ENCODE measurements around the gene NFS1. TPM values are rescaled to one million over a fixed set of nuclear protein-coding genes. Genes with fewer than 3 reads are reported as not detected.
"Not testable (repeated sequence)": the region's sequence is repeated elsewhere in the genome, so short reads cannot be mapped to it uniquely, and the experiment has no call there.

The NFS1 gene
- total RNA-seq, 1 donor from 2014 or later: 12.8 TPM

DNA sequence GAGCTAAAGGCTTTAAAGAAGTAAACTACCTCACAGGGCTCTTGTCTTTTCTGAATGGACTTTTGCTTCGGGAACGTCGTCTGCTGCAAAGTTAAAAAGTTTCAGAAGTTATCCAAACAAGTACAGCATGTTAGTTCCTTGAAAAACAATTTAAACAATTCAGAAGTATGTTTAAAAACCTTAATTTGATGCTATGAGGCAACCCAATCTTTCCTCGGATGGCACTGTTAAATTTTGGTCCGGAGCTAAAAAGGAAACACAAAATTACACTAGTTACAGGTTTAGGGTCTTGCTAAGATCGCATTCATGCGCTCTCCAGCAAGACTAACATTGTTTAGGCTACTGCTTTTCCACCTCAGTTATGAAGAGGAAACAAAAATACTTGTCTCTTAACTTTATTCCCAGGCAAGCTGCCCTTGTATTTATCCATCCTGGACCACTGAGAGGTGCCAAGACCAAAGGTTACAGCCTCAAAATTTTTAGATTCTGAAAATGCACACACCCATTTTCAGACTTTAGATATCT lies 30.2 kb upstream of the NFS1 start:
- no peak for DNase-seq

DNA sequence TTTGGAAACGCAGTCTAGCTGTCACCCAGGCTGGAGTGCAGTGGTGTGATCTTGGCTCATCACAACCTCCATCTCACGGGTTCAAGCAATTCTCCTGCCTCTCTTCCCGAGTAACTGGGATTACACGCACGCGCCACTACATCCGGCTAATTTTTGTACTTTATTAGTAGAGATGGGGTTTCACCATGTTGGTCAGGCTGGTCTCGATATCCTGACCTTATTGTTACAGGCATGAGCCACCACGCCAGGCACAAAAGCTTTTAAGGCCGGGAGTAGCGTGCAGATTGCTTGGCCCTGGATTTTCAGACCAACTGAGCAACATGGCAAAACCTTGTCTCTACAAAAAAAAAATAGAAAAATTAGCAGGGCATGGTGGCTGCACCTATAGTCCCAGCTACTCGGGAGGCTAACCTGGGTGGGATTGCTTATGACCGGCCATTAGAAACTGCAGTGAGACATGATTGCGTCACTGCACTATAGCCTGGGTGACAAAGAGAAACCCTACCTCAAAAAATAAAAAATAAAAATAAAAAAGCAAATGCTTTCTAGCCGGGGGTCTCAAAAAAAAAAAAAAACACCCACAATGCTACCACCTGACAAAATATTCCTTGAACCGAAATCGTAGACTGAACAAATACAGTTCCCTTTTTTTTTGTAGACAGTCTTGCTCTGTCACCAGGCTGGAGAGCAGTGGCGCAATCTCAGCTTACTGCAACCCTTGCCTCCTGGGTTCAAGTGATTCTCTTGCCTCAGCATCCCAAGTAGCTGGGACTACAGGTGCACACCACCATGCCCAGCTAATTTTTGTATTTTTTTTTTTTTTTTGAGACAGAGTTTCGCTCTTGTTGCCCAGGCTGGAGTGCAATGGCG lies 27.9 kb upstream of the NFS1 start:
- no peak for DNase-seq

DNA sequence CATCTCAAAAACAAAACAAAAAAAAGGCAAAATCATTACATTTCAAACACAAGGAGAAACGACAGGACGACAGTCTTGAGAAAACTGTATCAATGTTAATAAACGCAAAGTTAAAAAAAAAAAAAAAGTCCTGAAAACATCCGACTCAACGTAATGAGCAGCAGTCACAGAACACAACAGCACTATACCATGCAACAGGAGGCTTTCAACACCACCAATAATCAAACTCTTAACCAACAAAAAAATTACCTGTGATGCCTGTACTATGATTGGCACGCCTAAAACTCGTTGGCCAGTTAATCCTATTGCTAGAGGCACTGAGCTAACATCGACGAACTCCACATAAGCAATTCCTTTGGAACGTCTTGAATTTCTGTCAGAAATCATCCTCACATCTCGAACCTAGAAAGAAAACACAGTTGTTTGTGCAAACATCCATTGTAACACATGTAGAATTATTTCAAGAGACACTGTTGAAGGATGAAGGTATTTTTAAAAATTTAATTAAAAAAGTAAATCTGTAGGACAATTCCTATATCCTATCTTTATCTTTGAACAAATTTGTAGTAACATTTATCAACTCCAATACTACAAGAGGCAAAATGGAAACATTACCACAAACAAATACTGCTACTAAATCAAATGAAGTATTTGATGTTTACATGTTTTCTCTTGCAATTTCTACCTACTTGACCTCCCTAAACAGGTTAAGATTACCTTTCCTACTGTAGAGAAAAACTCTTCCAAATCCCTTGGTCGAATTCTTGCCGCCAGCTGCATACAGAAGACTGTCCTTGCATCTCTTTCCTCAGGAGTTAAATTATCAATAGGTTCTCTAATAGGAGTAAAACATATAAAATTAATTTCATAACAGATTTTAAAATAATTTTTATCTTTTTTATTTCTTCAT lies 25.4 kb upstream of the NFS1 start:
- no peak for DNase-seq

DNA sequence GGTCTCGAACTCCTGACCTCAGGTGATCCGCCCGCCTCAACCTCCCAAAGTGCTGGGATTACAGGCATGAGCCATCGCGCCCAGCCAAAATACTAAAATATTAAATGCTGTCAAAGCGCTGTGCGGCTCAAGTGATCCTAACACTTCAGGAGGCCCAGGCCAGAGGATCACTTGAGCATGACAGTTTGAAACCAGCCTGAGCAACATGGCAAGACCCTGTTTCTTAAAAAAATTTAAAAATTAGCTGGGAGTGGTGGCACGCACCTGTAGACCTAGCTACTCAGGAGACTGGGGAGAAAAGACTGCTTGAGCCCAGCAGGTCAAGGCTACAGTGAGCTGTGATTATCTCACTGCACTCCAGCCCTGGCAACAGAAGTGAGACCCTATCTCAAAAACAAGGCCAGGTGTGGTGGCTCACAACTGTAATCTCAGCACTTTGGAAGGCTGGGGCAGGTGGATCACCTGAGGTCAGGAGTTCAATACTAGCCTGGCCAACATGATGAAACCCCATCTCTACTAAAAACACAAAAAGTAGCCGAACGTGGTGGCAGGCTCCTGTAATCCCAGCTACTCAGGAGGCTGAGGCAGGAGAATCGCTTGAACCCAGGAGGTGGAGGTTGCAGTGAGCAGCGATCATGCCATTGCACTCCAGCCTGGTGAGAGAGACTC lies 24.6 kb upstream of the NFS1 start:
- DNase-seq: not testable (repeated sequence)

DNA sequence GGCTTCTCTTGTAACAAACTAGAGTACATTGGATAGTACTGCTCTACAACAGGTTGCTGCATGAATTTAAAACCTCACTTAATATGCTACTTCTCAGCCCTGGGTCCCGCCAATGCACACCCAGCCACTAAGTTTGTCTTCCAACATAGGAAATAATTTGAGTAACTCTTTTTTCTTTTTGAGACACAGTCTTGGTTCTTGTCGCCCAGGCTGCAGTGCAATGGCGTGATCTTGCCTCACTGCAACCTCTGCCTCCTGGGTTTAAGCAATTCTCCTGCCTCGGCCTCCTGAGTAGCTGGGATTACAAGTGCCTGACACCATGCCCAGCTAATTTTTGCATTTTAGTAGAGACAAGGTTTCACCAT lies 24.1 kb upstream of the NFS1 start:
- not testable (repeated sequence) for DNase-seq

DNA sequence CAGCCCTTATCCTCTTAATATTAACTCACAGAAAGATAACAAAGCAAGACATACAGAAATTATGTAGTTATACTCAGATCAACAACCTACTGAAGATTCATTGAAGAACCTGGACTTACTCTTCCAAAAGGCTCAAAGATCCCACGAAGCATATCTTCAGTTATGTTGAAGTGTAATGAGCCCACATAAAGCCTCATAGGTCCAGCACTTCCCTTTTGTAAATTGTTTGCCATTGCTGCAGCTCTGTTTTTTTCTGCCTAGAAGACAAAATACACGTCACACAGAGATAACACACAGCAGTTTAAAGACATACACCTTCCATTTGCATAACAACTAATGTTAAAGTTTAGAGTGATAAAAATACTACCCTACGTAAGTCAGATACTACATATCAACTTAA lies 22.5 kb upstream of the NFS1 start:
- no peak for DNase-seq

DNA sequence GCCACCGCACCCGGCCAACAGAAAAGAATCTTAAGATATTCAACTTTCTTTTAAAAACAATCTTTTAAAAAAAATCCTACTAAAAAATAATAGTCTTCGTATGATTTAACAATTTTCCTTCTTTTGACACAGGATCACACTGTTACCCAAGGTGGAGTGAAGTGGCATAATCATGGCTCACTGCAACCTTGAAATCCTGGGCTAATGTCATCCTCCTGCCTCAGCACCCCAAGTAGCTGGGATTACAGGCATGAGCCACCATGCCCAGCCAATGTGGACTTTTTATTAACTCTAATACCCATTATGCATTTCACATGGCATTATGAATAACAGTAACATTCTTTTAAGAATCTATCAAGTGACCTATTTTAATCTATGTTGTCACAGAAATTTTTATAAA lies 22.1 kb upstream of the NFS1 start:
- DNase-seq: no peak

DNA sequence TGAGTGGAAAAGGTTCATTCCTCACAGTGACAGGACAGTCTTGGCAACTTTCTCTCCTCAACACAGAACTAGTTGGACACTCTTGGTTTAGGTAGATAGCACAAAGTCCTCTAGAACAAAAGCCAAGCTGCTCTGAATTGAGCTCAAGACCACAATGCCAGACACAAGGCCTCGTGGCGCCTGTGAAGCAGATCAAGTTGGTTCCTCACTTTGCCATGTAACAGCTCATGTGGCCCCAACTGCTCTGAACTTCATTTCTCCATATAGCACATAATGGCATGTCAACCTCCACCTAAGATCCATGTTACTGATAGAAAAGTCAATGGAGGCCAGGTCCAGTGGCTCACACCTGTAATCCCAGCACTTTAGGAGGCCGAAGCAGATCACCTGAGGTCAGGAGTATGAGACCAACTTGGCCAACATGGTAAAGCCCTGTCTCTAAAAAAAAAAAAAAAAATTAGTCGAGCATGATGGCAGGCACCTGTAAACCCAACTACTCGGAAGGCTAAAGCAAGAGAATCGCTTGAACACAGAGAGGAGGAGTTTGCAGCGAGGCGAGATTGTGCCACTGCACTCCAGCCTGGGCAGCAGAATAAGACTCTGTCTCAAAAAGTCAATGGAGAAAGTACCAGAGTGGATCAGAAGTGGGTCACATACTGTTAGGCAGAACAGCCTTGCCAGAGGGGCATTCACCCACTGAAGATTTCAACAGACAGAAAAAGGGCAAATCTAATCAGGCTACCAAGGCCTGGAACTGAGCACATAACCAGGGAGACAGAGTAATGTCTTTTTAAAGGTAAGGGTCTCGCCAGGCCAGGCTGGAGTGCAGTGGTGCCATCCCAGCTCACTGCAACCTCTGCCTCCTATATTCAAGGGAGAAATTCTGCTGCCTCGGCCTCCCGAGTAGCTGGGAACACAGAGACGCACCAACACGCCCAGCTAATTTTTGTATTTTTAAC lies 21.3 kb upstream of the NFS1 start:
- DNase-seq: no peak

DNA sequence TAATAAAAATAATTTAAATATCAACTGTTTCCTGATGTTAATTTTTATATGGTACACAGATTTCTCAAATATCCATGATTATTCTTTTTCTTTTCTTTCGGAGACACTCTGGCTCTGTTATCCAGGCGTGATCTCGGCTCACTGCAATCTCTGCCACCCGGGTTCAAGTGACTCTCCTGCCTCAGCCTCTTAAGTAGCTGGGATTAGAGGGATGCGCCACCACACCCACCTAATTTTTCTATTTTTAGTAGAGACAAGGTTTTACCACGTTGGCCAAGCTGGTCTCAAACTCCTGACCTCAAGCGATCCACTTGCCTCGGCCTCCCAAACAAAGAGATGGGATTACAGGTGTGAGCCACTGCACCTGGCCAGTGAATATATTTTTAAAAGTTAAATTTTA lies 20.6 kb upstream of the NFS1 start:
- DNase-seq: no peak

DNA sequence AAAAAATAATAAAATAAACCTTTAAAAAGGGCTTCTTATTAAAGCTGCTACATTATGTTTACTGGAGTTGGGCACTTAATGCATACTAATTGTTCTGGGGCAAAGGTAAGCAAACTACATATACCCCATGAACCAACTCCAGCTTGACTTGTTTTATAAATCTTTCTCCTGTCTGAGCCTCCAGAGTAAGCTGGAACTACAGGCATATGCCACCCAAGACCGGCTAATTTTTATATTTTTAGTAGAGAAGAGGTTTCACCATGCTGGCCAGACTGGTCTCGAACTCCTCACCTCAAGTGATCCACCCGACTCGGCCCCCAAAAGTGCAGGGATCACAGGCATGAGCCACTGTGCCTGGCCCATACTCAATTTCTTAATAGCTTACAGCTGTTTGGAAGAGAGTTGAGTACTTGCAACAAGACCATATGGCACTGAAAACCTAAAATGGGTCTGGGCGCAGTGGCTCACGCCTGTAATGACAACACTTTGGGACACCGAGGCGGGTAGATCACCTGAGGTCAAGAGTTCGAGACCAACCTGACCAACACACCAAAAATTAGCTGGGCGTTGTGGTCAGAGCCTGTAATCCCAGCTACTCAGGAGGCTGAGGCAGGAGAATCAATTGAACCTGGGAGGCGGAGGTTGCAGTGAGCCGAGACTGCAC lies 20.0 kb upstream of the NFS1 start:
- DNase-seq: no peak

DNA sequence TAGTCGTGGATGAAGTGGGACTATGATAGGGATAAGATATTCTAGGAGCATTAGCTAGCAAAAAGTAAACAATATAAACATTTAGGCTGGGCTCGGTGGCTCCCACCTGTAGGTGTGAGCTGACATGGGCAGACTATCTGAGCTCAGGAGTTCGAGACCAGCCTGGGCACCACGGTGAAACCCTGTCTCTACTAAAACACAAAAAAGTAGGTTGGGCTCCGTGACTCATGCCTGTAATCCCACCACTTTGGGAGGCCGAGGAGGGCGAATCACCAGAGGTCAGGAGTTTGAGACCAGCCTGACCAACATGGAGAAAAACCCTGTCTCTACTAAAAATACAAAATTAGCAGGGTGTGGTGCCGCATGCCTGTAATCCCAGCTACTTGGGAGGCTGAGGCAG lies 19.2 kb upstream of the NFS1 start:
- not testable (repeated sequence) for DNase-seq

DNA sequence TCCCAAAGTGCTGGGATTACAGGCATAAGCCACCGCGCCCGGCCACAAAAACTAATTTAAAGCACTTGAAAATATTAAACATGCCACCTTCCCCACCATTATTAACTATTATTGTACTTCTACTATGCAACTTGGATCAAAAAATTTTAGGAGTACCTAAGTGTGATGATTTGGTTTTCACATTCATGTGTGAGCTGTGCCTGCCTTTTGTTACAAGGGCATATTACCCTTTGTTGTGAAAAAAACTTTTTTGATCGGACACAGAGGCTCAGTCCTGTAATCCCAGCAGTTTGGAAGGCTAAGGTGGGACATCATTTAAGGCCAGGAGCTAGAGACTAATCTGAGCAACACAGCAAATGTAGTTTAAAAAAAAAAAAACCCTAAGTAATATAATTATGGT lies 17.2 kb upstream of the NFS1 start:
- no peak for DNase-seq

DNA sequence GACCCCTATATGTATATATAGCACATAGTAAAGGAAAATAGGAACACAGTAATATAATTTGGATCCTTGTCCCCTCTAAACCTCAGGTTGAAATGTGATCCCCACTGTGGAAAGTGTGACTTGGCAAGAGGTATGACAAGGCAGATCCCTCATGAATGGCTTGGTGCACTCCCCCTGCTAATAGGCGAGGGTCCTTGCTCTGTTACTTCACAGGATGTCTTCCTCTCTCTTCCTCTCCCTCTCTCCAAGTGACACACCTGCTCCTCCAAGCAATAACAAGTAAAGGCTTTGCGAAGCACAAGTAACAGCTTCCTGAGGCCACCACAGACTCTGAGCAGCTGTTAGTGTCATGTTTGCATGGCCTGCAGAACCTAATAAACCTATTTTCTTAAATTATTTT lies 16.5 kb upstream of the NFS1 start:
- DNase-seq: no peak

DNA sequence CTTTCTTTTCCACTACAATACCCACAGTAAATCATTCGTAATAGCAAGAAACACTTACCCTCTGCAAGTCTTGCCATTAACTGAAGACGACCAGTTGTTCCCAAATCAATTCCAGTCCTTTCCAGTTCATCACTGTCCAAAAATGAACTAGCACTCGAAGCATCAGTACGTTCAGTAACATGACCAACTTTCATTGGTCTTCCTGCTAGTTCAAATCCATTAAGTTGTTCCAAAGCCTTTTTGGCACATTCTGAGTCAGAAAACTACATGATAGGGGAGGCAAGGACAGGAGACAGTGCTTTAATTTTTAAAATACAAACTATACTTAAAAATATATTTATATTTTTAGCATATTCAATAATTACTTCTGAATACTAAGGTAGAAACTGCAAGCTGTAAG lies 15.0 kb upstream of the NFS1 start:
- no peak for DNase-seq

DNA sequence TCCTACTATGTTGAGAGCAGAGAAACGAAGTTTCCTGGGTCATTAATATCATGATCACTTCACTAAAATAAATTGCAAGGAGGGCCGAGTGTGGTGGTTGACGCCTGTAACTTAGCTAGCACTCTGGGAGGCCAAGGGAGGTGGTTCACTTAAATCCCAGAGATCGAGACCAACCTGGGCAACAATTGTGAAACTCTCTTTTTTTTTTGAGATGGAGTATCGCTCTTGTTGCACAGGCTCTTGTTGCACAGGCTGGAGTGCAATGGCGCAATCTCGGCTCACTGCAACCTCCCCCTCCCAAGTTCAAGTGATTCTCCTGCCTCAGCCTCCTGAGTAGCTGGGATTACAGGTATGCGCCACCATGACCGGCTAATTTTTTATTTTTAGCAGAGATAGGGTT lies 14.0 kb upstream of the NFS1 start:
- DNase-seq: not testable (repeated sequence)

DNA sequence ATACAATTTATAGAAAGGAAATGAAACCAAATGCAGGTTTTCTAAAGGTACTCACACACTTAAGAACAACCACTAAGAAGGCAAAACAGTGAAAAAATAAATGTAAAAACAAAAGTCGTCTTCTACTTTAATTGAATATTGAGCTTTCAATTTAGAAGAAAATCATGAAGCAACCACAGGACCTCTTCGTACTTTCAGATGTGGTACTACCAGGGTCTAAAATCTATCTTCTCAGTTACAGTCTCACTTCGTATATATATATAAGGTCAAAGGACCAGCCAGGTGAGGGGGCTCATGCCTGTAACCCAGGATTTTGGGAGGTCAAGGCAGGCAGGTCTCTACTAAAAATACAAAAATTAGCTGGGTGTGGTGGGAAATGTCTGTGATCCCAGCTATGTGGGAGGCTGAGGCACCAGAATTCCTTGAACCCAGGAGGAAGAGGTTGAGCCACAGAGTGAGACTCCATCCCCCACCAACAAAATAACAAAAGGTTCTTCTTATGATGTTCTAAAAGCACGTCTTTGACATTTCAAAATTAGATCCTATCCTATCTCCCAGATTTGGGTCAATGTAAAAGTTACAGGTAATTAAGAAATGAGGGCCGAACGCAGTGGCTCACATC lies 12.5 kb upstream of the NFS1 start:
- DNase-seq: no peak

DNA sequence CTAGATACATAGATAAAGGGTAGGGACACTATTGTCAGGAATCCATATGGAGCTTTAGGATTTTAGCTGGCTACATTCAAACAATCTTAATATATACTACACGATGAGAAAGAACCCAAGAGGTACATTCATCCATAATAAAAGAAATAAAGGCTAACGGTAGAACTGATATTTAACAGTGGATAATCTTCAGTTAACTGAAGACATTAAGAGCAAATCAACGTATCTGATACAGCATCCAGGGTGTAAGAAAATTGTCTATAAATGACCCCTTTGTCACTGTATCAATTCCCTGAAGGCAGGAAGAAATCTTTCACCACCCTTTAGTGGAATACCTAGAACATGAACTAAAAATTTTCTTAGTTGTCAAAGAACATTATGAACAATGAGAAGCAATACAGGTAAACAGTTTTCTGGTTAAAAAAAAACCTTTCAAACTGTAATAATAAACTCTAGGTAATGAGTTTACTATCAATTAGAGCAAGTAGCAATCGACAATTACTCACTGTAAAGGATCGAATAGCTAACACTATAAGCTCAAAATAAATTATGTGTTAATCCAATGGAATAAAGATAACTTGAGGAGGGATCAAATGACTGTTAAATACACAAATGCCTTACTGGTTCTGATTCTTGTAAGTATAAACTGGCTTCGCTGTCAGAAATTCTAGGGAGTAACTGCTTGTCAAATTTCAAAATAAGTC lies 11.9 kb upstream of the NFS1 start:
- DNase-seq: no peak

DNA sequence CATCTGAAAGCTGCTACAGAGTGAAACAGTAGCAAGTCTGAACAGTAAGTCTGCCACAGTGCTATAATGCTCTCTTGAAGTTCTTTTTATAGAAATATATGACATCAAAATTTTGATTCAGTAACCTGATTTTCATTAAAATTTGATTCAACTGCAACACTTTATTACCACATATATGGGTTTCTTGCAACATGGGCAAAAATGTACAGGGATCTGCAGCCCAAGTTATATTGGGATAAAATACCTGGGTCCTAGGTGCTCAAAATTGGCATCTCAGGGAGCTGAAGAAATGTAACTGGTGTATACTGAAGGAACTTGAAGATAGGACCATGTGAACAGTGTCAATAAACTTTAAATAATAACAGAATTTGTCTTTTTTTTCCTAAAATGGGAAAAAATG lies 10.9 kb upstream of the NFS1 start:
- no peak for DNase-seq

DNA sequence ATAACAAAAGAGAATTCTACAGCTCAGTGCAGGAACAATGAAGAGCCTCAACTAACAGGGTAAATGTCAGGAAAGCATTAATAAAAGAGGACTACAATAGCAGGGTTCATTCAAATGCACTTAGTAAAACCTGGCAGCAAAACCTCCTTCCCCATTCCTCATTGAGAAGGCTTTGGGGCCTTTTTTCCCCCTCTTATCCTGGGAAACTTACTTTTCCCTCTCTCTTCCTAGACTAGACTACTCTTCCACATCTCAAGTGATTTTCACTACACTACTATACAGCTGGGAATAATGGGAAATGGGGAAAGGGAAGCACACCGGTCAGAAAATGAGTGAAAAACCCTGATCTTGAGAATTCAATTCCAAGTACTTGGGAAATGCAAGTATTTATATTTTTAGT lies 10.1 kb upstream of the NFS1 start:
- no peak for DNase-seq

DNA sequence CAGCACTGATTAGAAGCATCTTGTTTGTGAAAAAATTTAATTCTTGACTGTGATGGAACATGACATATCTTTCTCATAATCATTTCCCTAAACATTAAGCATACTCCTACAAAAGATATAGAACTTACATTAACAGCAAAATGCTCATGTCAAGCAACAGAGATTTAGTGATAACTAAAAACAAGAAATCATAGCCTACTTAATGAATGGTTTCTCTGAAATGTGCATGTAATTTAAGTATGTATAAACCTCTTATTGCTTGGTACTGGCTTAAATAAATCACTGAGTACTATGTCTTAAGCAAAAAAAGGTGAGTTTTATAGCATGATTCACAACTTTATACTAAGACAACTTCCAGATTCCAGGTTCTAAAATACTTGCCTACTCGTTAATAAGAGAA lies 9.3 kb upstream of the NFS1 start:
- DNase-seq: no peak
